ENCODE results near the gene GALNT9.

Gene GALNT9

GRCh38 chr12:132324841-132325732, 4.3 kb downstream of the GALNT9 start:
- no peak for DNase-seq

- DNase-seq: no peak
Measured at GRCh38 chr12:132324173-132324572, 5.2 kb downstream of the GALNT9 start.

GRCh38 chr12:132323171-132324010, 6.0 kb downstream of the GALNT9 start:
- DNase-seq: peak in 3 of 6 experiments; percentile 4 to 52 (median 28)

- no peak for DNase-seq
Measured at GRCh38 chr12:132322206-132323132, 6.9 kb downstream of the GALNT9 start.

- DNase-seq: no peak
Measured at GRCh38 chr12:132321321-132322118, 7.9 kb downstream of the GALNT9 start.

- no peak for DNase-seq
Measured at GRCh38 chr12:132320767-132321211, 8.6 kb downstream of the GALNT9 start.

GRCh38 chr12:132319991-132320570, 9.3 kb downstream of the GALNT9 start:
- DNase-seq: no peak

GRCh38 chr12:132319359-132319950, 9.9 kb downstream of the GALNT9 start:
- no peak for DNase-seq

GRCh38 chr12:132318618-132319033, 10.8 kb downstream of the GALNT9 start:
- no peak for DNase-seq

GRCh38 chr12:132318135-132318534, 11.3 kb downstream of the GALNT9 start:
- no peak for DNase-seq

- DNase-seq: no peak
Measured at GRCh38 chr12:132317233-132317938, 12.0 kb downstream of the GALNT9 start.

- no peak for DNase-seq
Measured at GRCh38 chr12:132316497-132317232, 12.7 kb downstream of the GALNT9 start.

- DNase-seq: no peak
Measured at GRCh38 chr12:132315951-132316350, 13.4 kb downstream of the GALNT9 start.

- no peak for DNase-seq
Measured at GRCh38 chr12:132315507-132315906, 13.9 kb downstream of the GALNT9 start.

- DNase-seq: no peak
Measured at GRCh38 chr12:132314516-132315233, 14.7 kb downstream of the GALNT9 start.

- no peak for DNase-seq
Measured at GRCh38 chr12:132314035-132314434, 15.4 kb downstream of the GALNT9 start.

- DNase-seq: no peak
Measured at GRCh38 chr12:132313182-132313581, 16.2 kb downstream of the GALNT9 start.

GRCh38 chr12:132312516-132312915, 16.9 kb downstream of the GALNT9 start:
- no peak for DNase-seq
